Epithelial cell of esophagus (primary cell): Measurements from ENCODE around the gene TMEM82.
A peak's percentile ranks its signal among the peaks of the same experiment; 100 is the strongest.

Experiments used
- DNase-seq: peaks from one replicate; pipeline ENCODE4 v3.0.0; 2010; ENCODE audit warnings: low read depth
- H3K4me3 ChIP-seq: 2 replicates; pipeline ENCODE4 v1.5.1; 2011; ENCODE audit warnings: mild to moderate bottlenecking, low read length, control low read depth
- CTCF ChIP-seq: IDR thresholded peaks from 2 replicates; pipeline ENCODE4 v1.5.1; 2011; ENCODE audit warnings: low read depth, mild to moderate bottlenecking, low read length, control low read depth, inconsistent platforms; ENCODE audit not compliant: insufficient read depth; ENCODE audit errors: missing control alignments

Gene TMEM82

GRCh38 chr1:15739745-15740144, 2.6 kb upstream of the TMEM82 start:
- no peak overlapping the region for H3K4me3 ChIP-seq

GRCh38 chr1:15740924-15741850, 1.1 kb upstream of the TMEM82 start:
- H3K4me3 ChIP-seq = no peak overlapping the region
- peak; percentile 85 for DNase-seq
- TF ChIP-seq CTCF = peak; percentile 96

More at GRCh38 chr1:15739745-15740144, 2.6 kb upstream of the TMEM82 start:
- no peak for DNase-seq
- no peak for TF ChIP-seq CTCF

GRCh38 chr1:15744122-15744679, 1.9 kb downstream of the TMEM82 start:
- no peak overlapping the region for H3K4me3 ChIP-seq
- DNase-seq = no peak
- no peak for TF ChIP-seq CTCF

- no peak for TF ChIP-seq CTCF
- no peak for DNase-seq
- H3K4me3 ChIP-seq = no peak overlapping the region
These were observed 5.1 kb downstream of the TMEM82 start for GRCh38 chr1:15747378-15747777.

GRCh38 chr1:15748264-15748663, 6.0 kb downstream of the TMEM82 start:
- no peak overlapping the region for H3K4me3 ChIP-seq
- TF ChIP-seq CTCF = no peak
- no peak for DNase-seq

- DNase-seq = no peak
- no peak overlapping the region for H3K4me3 ChIP-seq
- no peak for TF ChIP-seq CTCF
These were observed 6.5 kb downstream of the TMEM82 start for GRCh38 chr1:15748690-15749398.
